HG03097 (cell line): ENCODE data around the gene DYNC2I2.
"Not testable (repeated sequence)": the region's sequence is repeated elsewhere in the genome, so short reads cannot be mapped to it uniquely, and the experiment has no call there.

Experiments used
- ATAC-seq: cut with Tn5 transposase; IDR thresholded peaks from one replicate; pipeline ENCODE4 v1.9.1; 2021; ENCODE audit not compliant: unreplicated experiment, low FRiP score

The DYNC2I2 gene

GRCh38 chr9:128687453-128687852, 30.8 kb upstream of the DYNC2I2 start:
- ATAC-seq, result no peak

- ATAC-seq, result no peak
Measured at GRCh38 chr9:128685636-128686489, 29.2 kb upstream of the DYNC2I2 start.

GRCh38 chr9:128684325-128685199, 27.9 kb upstream of the DYNC2I2 start:
- no peak for ATAC-seq

GRCh38 chr9:128684065-128684324, 27.3 kb upstream of the DYNC2I2 start:
- ATAC-seq, result no peak

GRCh38 chr9:128683340-128684064, 26.9 kb upstream of the DYNC2I2 start:
- ATAC-seq, result peak; percentile 29

- ATAC-seq, result no peak
Measured at GRCh38 chr9:128677794-128678193, 21.1 kb upstream of the DYNC2I2 start.

- ATAC-seq, result no peak
Measured at GRCh38 chr9:128675382-128675781, 18.7 kb upstream of the DYNC2I2 start.

GRCh38 chr9:128669786-128670185, 13.1 kb upstream of the DYNC2I2 start:
- no peak for ATAC-seq

- ATAC-seq, result not testable (repeated sequence)
Measured at GRCh38 chr9:128666481-128666941, 9.9 kb upstream of the DYNC2I2 start.

- no peak for ATAC-seq
Measured at GRCh38 chr9:128657796-128658195, 1.1 kb upstream of the DYNC2I2 start.

GRCh38 chr9:128657344-128657704, 677 bp upstream of the DYNC2I2 start:
- no peak for ATAC-seq

- no peak for ATAC-seq
Measured at GRCh38 chr9:128654481-128654880, 2.2 kb downstream of the DYNC2I2 start.

GRCh38 chr9:128653908-128654307, 2.7 kb downstream of the DYNC2I2 start:
- ATAC-seq, result no peak

GRCh38 chr9:128651798-128652197, 4.8 kb downstream of the DYNC2I2 start:
- no peak for ATAC-seq

GRCh38 chr9:128648206-128648605, 8.4 kb downstream of the DYNC2I2 start:
- ATAC-seq, result not testable (repeated sequence)

- ATAC-seq, result no peak
Measured at GRCh38 chr9:128643519-128644300, 12.9 kb downstream of the DYNC2I2 start.

GRCh38 chr9:128642675-128643245, 13.9 kb downstream of the DYNC2I2 start:
- ATAC-seq, result no peak

- no peak for ATAC-seq
Measured at GRCh38 chr9:128640603-128641002, 16.0 kb downstream of the DYNC2I2 start.

GRCh38 chr9:128638580-128638979, 18.1 kb downstream of the DYNC2I2 start:
- ATAC-seq, result no peak

GRCh38 chr9:128637656-128638055, 19.0 kb downstream of the DYNC2I2 start:
- ATAC-seq, result no peak
